ENCODE data around the gene HOXC6. TPM values are rescaled to one million over a fixed set of nuclear protein-coding genes. Genes with fewer than 3 reads are reported as not detected.

Gene HOXC6
- total RNA-seq, 1 donor from 2014 or later = not detected

DNA sequence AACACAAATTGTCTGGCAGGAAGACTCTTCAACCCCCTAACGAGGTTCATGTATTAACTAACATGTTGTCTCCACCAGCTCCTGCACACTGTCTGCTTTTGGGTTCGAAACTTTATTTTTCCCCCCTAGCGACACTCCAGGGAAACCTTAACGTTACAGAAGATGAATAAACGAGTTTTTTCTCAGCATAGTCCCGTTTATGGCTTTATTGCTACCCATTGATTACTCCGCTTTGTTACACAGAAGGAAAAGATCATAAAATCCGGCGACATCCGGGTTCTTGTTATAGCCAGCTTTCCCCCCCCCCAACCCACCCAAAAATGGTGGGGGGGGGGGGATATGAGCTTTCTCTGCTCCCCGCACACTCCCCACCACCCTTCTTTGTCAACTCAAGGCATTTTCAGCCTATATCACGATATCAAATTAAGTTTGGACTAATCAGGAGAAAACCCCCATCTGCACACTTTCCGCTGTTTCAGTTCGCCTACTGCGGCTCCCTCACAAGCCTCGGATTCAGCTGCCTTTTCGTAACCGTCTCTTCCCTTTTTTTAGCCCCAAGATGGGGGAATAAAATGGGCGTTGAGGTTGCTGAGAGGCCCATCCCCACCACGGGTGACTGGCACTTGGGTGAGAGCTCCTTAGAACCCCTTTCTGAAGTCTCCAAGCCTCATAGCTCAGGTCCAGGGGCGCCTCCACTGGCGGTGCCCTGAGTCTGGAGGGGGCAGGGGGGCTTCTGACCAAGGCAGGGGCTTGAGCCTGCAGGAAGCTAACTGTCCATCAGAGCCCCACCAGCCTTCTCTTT lies 1.4 kb upstream of the HOXC6 start:
- H3K4me3 ChIP-seq = no peak overlapping the region
- intact Hi-C loops (cut with DNase I) = no loop called here
- DNase-seq (ENCODE audit: extremely low spot score in 2 of 2) = no peak
- H3K27me3 ChIP-seq = peaks cover 13% of the 10 kb centered on the region
- H3K4me1 ChIP-seq = peaks cover 16% of the 10 kb centered on the region
- no peak for TF ChIP-seq POLR2AphosphoS5 (IDR thresholded peaks at IDR 0.05; ENCODE audit: insufficient read depth in 1 of 2, low read depth in 1 of 2)
- no peak for TF ChIP-seq POLR2A (IDR thresholded peaks at IDR 0.05)
- TF ChIP-seq, protein P1, sequence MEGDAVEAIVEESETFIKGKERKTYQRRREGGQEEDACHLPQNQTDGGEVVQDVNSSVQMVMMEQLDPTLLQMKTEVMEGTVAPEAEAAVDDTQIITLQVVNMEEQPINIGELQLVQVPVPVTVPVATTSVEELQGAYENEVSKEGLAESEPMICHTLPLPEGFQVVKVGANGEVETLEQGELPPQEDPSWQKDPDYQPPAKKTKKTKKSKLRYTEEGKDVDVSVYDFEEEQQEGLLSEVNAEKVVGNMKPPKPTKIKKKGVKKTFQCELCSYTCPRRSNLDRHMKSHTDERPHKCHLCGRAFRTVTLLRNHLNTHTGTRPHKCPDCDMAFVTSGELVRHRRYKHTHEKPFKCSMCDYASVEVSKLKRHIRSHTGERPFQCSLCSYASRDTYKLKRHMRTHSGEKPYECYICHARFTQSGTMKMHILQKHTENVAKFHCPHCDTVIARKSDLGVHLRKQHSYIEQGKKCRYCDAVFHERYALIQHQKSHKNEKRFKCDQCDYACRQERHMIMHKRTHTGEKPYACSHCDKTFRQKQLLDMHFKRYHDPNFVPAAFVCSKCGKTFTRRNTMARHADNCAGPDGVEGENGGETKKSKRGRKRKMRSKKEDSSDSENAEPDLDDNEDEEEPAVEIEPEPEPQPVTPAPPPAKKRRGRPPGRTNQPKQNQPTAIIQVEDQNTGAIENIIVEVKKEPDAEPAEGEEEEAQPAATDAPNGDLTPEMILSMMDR (IDR thresholded peaks at IDR 0.05) = no peak
- no peaks in the 10 kb centered on the region for H3K36me3 ChIP-seq
- H3K27ac ChIP-seq = no peak overlapping the region
- H3K9me3 ChIP-seq = no peaks in the 10 kb centered on the region

DNA sequence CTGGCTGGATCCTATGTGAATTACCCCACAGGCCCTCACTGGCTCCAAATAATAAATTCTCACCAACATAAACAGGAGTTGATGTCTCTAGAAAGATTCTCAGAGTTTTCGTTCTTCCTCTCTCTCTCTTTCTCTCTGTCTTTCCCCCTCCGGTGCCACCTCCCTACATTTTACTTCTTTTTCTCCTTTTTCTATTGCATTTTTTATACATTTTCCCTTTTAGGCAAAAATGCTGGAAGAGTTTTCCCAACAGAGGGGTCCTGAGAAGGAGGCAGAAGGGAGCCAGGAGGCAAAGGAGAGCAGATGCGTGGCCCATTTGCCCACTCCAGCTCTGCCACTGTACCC lies 826 bp upstream of the HOXC6 start:
- DNase-seq (ENCODE audit: extremely low spot score in 2 of 2) = no peak
- H3K9me3 ChIP-seq = no peaks in the 10 kb centered on the region
- intact Hi-C loops (cut with DNase I) = no loop called here
- no peak overlapping the region for H3K27ac ChIP-seq
- TF ChIP-seq, protein P1 (IDR thresholded peaks at IDR 0.05) = no peak
- TF ChIP-seq POLR2AphosphoS5 (IDR thresholded peaks at IDR 0.05; ENCODE audit: insufficient read depth in 1 of 2, low read depth in 1 of 2) (no peak), POLR2A (IDR thresholded peaks at IDR 0.05) (no peak)
- peaks cover 13% of the 10 kb centered on the region for H3K27me3 ChIP-seq
- no peaks in the 10 kb centered on the region for H3K36me3 ChIP-seq
- no peak overlapping the region for H3K4me3 ChIP-seq
- H3K4me1 ChIP-seq = peaks cover 18% of the 10 kb centered on the region

GRCh38 chr12:54029529-54030441 lies 1.5 kb downstream of the HOXC6 start:
- TF ChIP-seq POLR2A (IDR thresholded peaks at IDR 0.05) (no peak), POLR2AphosphoS5 (IDR thresholded peaks at IDR 0.05; ENCODE audit: insufficient read depth in 1 of 2, low read depth in 1 of 2) (no peak)
- TF ChIP-seq, protein P1 (IDR thresholded peaks at IDR 0.05) = no peak
- DNase-seq (ENCODE audit: extremely low spot score in 2 of 2) = no peak
- H3K27ac ChIP-seq = no peak overlapping the region
- peaks cover 41% of the 10 kb centered on the region for H3K4me1 ChIP-seq
- no peaks in the 10 kb centered on the region for H3K9me3 ChIP-seq
- intact Hi-C loops (cut with DNase I) = loop anchor here (5.0 kb wide), 1 partner anchor 168 kb away; no protein-coding TSS in a partner anchor
- no peaks in the 10 kb centered on the region for H3K36me3 ChIP-seq
- H3K27me3 ChIP-seq = peaks cover 1% of the 10 kb centered on the region
- H3K4me3 ChIP-seq = no peak overlapping the region

DNA sequence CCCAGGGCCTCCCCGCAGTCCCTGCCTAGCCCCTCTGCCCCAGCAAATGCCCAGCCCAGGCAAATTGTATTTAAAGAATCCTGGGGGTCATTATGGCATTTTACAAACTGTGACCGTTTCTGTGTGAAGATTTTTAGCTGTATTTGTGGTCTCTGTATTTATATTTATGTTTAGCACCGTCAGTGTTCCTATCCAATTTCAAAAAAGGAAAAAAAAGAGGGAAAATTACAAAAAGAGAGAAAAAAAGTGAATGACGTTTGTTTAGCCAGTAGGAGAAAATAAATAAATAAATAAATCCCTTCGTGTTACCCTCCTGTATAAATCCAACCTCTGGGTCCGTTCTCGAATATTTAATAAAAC lies 2.2 kb downstream of the HOXC6 start:
- H3K4me1 ChIP-seq = peaks cover 41% of the 10 kb centered on the region
- no peak for TF ChIP-seq POLR2AphosphoS5 (IDR thresholded peaks at IDR 0.05; ENCODE audit: insufficient read depth in 1 of 2, low read depth in 1 of 2)
- no peak for TF ChIP-seq POLR2A (IDR thresholded peaks at IDR 0.05)
- TF ChIP-seq, protein P1 (IDR thresholded peaks at IDR 0.05) = no peak
- H3K27me3 ChIP-seq = no peaks in the 10 kb centered on the region
- no peaks in the 10 kb centered on the region for H3K36me3 ChIP-seq
- H3K4me3 ChIP-seq = no peak overlapping the region
- intact Hi-C loops (cut with DNase I) = loop anchor here (5.0 kb wide), 1 partner anchor 167 kb away; no protein-coding TSS in a partner anchor
- H3K27ac ChIP-seq = no peak overlapping the region
- H3K9me3 ChIP-seq = no peaks in the 10 kb centered on the region
- DNase-seq (ENCODE audit: extremely low spot score in 2 of 2) = no peak
